Panc1 (cell line): Measurements from ENCODE around the gene VAC14. TPM values are rescaled to one million over a fixed set of nuclear protein-coding genes. Genes with fewer than 3 reads are reported as not detected.

Experiments
- ATAC-seq: fragments of 200-7000 bp; cut with Tn5 transposase; 2 replicates; pipeline ENCODE4 v1.9.1; 2020; ENCODE audit warnings: mild to moderate bottlenecking, moderate library complexity
- BruUV-seq: library from RNA; stranded (reverse); fragments of 400-500 nt; replicated peaks from 2 replicates; lab custom pipeline; 2021; lab: Mats Ljungman, UMichigan
- CTCF ChIA-PET: fragments of 300-600 bp; sonication (Branson Sonifier 250); formaldehyde crosslinking; loops from one replicate; lab custom pipeline; 2022; ENCODE audit warnings: antibody characterized with exemption; lab: Charles Lee
- POLR2A ChIA-PET: fragments of 300-600 bp; sonication (Branson Sonifier 250); formaldehyde crosslinking; loops from one replicate; lab custom pipeline; 2022; ENCODE audit warnings: antibody characterized with exemption; lab: Charles Lee
- DNase-seq: peaks from one replicate; pipeline ENCODE4 v3.0.0-alpha.2; 2010; ENCODE audit warnings: low read depth, low spot score
- H3K27ac ChIP-seq: 2 replicates; pipeline ENCODE4 v1.5.1; 2011; ENCODE audit warnings: mild to moderate bottlenecking, low read length, inconsistent platforms
- H3K27me3 ChIP-seq: fragments of 200-500 bp; sonication (Bioruptor generic); 2 replicates; pipeline ENCODE4 v1.6.0; 2014; ENCODE audit warnings: low read length, inconsistent platforms; ENCODE audit not compliant: control insufficient read depth, insufficient read depth
- H3K36me3 ChIP-seq: fragments of 200-500 bp; sonication (Bioruptor generic); 2 replicates; pipeline ENCODE4 v1.5.1; 2014; ENCODE audit warnings: inconsistent platforms, mild to moderate bottlenecking, low read length, moderate library complexity; ENCODE audit not compliant: control insufficient read depth, insufficient read depth
- H3K4me1 ChIP-seq: 2 replicates; pipeline ENCODE4 v1.5.1; 2011; ENCODE audit warnings: inconsistent platforms, mild to moderate bottlenecking, low read length, moderate library complexity; ENCODE audit not compliant: control insufficient read depth, insufficient read depth
- H3K4me3 ChIP-seq, 2 experiments: 2 replicates each; pipeline ENCODE4 v1.5.1; 2011 to 2012; ENCODE audit warnings: low read depth in 2 of 2, low read length in 2 of 2, mild to moderate bottlenecking in 2 of 2, inconsistent platforms in 1 of 2, moderate library complexity in 1 of 2
- H3K9me3 ChIP-seq: fragments of 200-500 bp; sonication (Bioruptor generic); 2 replicates; pipeline ENCODE4 v1.5.1; 2014; ENCODE audit warnings: low read depth, mild to moderate bottlenecking, inconsistent platforms, low read length, moderate library complexity; ENCODE audit not compliant: control insufficient read depth, insufficient read depth
- POLR2AphosphoS5 ChIP-seq: IDR thresholded peaks from 2 replicates; pipeline ENCODE4 v1.6.1; 2012; ENCODE audit warnings: mild to moderate bottlenecking, low read depth, low read length, moderate library complexity
- SIN3A ChIP-seq: IDR thresholded peaks from 2 replicates; pipeline ENCODE4 v1.6.1; 2012; ENCODE audit warnings: low read depth, mild to moderate bottlenecking, low read length, moderate library complexity, borderline replicate concordance; ENCODE audit not compliant: insufficient read depth
- TCF7L2 ChIP-seq: IDR thresholded peaks from 2 replicates; pipeline ENCODE4 v1.6.1; 2011; ENCODE audit warnings: mild to moderate bottlenecking, low read depth, low read length, inconsistent platforms
- in situ Hi-C: cut with HindIII; loops from 2 replicates; pipeline ENCODE4 v1.10.0; 2016; ENCODE audit warnings: low sequenced_read_pairs, low pct_unique_long_range_greater_than_20kb
- intact Hi-C: fragments of 100-400 bp; cut with micrococcal nuclease; formaldehyde crosslinking; loops from one replicate; pipeline ENCODE4 v1.10.0; 2022; ENCODE audit not compliant: unreplicated experiment
- total RNA-seq: library from RNA; stranded (reverse); gene quantifications from one replicate; pipeline ENCODE4 v1.2.1, GENCODE V29; 2021; ENCODE audit not compliant: unreplicated experiment
- TF ChIP-seq, protein P1 (sequence below), 2 experiments: IDR thresholded peaks; 2 replicates each; pipeline ENCODE4 v1.6.1; 2011 to 2012; ENCODE audit warnings: low read depth in 2 of 2, control low read depth in 1 of 2, low read length in 1 of 2, mild to moderate bottlenecking in 1 of 2, moderate library complexity in 1 of 2; ENCODE audit not compliant: insufficient read depth in 1 of 2
- TF ChIP-seq, protein P2 (sequence below): fragments of 450-650 bp; IDR thresholded peaks from 2 replicates; pipeline ENCODE4 v1.5.1; 2017; ENCODE audit warnings: mild to moderate bottlenecking

VAC14 gene
- total RNA-seq, 1 experiment from 2014 or later: 37.9 TPM

DNA sequence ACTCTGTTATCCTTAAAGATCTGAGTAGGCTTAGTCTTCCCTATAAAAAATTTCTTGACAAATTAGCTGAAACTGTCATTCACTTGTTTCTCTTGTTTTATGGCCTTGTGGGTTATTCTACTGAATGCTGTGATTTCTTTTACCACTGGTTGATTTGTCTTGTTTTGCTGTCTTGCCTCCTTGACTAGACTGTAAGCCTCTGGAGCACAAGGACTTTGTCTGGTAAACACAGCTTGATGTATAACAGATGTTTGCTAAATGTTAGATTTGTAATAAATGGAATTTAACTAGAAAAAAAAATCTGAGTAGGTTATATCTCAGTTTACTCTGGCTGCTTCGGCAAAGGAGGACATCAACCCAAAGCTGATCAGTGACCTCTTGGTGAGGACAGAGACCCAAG, 21.6 kb downstream of the VAC14 start:
- no peaks in the 10 kb centered on the region for H3K27me3 ChIP-seq

DNA sequence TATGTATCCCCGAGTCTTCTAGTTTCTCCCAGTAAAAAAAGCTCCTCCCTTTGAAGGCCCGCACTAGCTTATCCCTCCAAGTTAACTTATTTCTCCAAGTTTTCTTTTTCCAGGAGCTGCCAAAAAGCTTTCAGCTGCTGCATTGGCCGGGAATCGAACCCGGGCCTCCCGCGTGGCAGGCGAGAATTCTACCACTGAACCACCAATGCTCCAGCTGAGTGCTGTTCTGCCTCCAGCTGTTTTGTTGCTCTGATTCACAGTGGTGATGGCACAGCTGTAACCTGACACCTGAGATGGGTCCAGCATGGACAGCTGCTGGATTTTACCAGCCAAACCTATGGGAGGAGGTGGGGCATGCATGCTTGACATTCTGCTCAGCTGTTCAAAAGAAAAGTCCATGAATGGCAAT, 22.1 kb downstream of the VAC14 start:
- Histone ChIP-seq H3K4me1 (no peaks in the 10 kb centered on the region), H3K4me3 (no peak overlapping the region), H3K9me3 (no peaks in the 10 kb centered on the region), H3K36me3 (no peaks in the 10 kb centered on the region; the same call in 1 of the 2 replicates), H3K27me3 (no peaks in the 10 kb centered on the region), H3K27ac (no peak overlapping the region)
- in situ Hi-C loops (no loop called here), intact Hi-C loops (no loop called here)
- DNase-seq (no peak), ATAC-seq (peak; percentile 80)
- ChIA-PET CTCF (interaction anchor here (0.6 kb wide), 1 partner anchor 70 kb away, joined by 3 read pairs; no protein-coding TSS in a partner anchor), POLR2A (no interaction called here)
- TF ChIP-seq, protein P1, sequence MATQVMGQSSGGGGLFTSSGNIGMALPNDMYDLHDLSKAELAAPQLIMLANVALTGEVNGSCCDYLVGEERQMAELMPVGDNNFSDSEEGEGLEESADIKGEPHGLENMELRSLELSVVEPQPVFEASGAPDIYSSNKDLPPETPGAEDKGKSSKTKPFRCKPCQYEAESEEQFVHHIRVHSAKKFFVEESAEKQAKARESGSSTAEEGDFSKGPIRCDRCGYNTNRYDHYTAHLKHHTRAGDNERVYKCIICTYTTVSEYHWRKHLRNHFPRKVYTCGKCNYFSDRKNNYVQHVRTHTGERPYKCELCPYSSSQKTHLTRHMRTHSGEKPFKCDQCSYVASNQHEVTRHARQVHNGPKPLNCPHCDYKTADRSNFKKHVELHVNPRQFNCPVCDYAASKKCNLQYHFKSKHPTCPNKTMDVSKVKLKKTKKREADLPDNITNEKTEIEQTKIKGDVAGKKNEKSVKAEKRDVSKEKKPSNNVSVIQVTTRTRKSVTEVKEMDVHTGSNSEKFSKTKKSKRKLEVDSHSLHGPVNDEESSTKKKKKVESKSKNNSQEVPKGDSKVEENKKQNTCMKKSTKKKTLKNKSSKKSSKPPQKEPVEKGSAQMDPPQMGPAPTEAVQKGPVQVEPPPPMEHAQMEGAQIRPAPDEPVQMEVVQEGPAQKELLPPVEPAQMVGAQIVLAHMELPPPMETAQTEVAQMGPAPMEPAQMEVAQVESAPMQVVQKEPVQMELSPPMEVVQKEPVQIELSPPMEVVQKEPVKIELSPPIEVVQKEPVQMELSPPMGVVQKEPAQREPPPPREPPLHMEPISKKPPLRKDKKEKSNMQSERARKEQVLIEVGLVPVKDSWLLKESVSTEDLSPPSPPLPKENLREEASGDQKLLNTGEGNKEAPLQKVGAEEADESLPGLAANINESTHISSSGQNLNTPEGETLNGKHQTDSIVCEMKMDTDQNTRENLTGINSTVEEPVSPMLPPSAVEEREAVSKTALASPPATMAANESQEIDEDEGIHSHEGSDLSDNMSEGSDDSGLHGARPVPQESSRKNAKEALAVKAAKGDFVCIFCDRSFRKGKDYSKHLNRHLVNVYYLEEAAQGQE (IDR thresholded peaks at IDR 0.05; ENCODE audit: insufficient read depth in 1 of 2, low read depth in 2 of 2, low read length in 1 of 2): no peak
- TF ChIP-seq POLR2AphosphoS5 (no peak), TCF7L2 (no peak), SIN3A (no peak)
- TF ChIP-seq, protein P2, sequence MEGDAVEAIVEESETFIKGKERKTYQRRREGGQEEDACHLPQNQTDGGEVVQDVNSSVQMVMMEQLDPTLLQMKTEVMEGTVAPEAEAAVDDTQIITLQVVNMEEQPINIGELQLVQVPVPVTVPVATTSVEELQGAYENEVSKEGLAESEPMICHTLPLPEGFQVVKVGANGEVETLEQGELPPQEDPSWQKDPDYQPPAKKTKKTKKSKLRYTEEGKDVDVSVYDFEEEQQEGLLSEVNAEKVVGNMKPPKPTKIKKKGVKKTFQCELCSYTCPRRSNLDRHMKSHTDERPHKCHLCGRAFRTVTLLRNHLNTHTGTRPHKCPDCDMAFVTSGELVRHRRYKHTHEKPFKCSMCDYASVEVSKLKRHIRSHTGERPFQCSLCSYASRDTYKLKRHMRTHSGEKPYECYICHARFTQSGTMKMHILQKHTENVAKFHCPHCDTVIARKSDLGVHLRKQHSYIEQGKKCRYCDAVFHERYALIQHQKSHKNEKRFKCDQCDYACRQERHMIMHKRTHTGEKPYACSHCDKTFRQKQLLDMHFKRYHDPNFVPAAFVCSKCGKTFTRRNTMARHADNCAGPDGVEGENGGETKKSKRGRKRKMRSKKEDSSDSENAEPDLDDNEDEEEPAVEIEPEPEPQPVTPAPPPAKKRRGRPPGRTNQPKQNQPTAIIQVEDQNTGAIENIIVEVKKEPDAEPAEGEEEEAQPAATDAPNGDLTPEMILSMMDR: no peak
- BruUV-seq: no TSS peak

More for the DNA sequence above, 21.6 kb downstream of the VAC14 start:
- Histone ChIP-seq H3K36me3 (no peaks in the 10 kb centered on the region; the same call in 1 of the 2 replicates), H3K27ac (no peak overlapping the region), H3K4me1 (no peaks in the 10 kb centered on the region), H3K4me3 (no peak overlapping the region), H3K9me3 (no peaks in the 10 kb centered on the region)
- TF ChIP-seq, protein P2: no peak
- TF ChIP-seq, protein P1 (IDR thresholded peaks at IDR 0.05; ENCODE audit: insufficient read depth in 1 of 2, low read depth in 2 of 2, low read length in 1 of 2): no peak
- TF ChIP-seq SIN3A (no peak), TCF7L2 (no peak), POLR2AphosphoS5 (no peak)
- POLR2A ChIA-PET: no interaction called here
- in situ Hi-C loops (no loop called here), intact Hi-C loops (no loop called here)
- ATAC-seq (no peak), DNase-seq (no peak)
- BruUV-seq: no TSS peak
- CTCF ChIA-PET: interaction anchor here (0.6 kb wide), 1 partner anchor 70 kb away, joined by 3 read pairs; no protein-coding TSS in a partner anchor
